PC-3 (cell line): Measurements from ENCODE around the gene INS. TPM values are rescaled to one million over a fixed set of nuclear protein-coding genes. Genes with fewer than 3 reads are reported as not detected.

Experiments
- ATAC-seq: fragments of 200-7000 bp; cut with Tn5 transposase; 2 replicates; pipeline ENCODE4 v1.9.1; 2020; ENCODE audit warnings: mild to moderate bottlenecking, moderate library complexity
- BruUV-seq: library from RNA; stranded (reverse); fragments of 400-500 nt; replicated peaks from 2 replicates; lab custom pipeline; 2021; lab: Mats Ljungman, UMichigan
- CTCF ChIA-PET: fragments of 300-600 bp; sonication (Branson Sonifier 250); formaldehyde crosslinking; loops from one replicate; lab custom pipeline; 2022; ENCODE audit warnings: antibody characterized with exemption; lab: Charles Lee
- POLR2A ChIA-PET: fragments of 300-600 bp; sonication (Branson Sonifier 250); formaldehyde crosslinking; loops from one replicate; lab custom pipeline; 2022; ENCODE audit warnings: antibody characterized with exemption; ENCODE audit not compliant: unreplicated experiment; lab: Charles Lee
- DNase-seq: peaks from one replicate; pipeline ENCODE4 v3.0.0-alpha.2; 2015
- H2AFZ ChIP-seq: fragments of 300-600 bp; sonication (generic); 2 replicates; pipeline ENCODE4 v1.6.0; 2016; ENCODE audit warnings: antibody characterized with exemption, low read length
- H3F3A ChIP-seq: fragments of 300-600 bp; sonication (generic); one replicate; pipeline ENCODE4 v1.6.0; 2017; ENCODE audit warnings: antibody characterized with exemption, low read length, control low read depth, mild to moderate bottlenecking; ENCODE audit not compliant: unreplicated experiment
- H3K27ac ChIP-seq: fragments of 300-600 bp; sonication (generic); 2 replicates; pipeline ENCODE4 v1.5.1; 2016; ENCODE audit warnings: mild to moderate bottlenecking, low read length
- H3K27me3 ChIP-seq: fragments of 300-600 bp; sonication (generic); 2 replicates; pipeline ENCODE4 v1.6.1; 2016; ENCODE audit warnings: low read length, mixed read lengths
- H3K36me3 ChIP-seq: fragments of 300-600 bp; sonication (generic); 2 replicates; pipeline ENCODE4 v1.6.1; 2016; ENCODE audit warnings: low read depth, mixed run types, low read length, mixed read lengths
- H3K4me1 ChIP-seq: fragments of 300-600 bp; sonication (generic); 2 replicates; pipeline ENCODE4 v1.5.1; 2016; ENCODE audit warnings: low read length; ENCODE audit not compliant: insufficient read depth
- H3K4me2 ChIP-seq: fragments of 300-600 bp; sonication (generic); 2 replicates; pipeline ENCODE4 v1.6.0; 2016; ENCODE audit warnings: low read length
- H3K4me3 ChIP-seq: fragments of 300-600 bp; sonication (generic); 2 replicates; pipeline ENCODE4 v1.5.1; 2016; ENCODE audit warnings: mild to moderate bottlenecking, low read length, mixed read lengths
- H3K79me2 ChIP-seq: fragments of 300-600 bp; sonication (generic); 2 replicates; pipeline ENCODE4 v1.6.1; 2017; ENCODE audit warnings: low read length, mixed read lengths
- H3K9ac ChIP-seq: fragments of 300-600 bp; sonication (generic); 2 replicates; pipeline ENCODE4 v1.6.0; 2016; ENCODE audit warnings: mild to moderate bottlenecking, low read length
- H3K9me2 ChIP-seq: fragments of 300-600 bp; sonication (generic); replicated peaks from 2 replicates; pipeline ENCODE4 v1.6.1; 2016; ENCODE audit warnings: mixed run types, low read length, mixed read lengths
- H3K9me3 ChIP-seq: fragments of 300-600 bp; sonication (generic); 2 replicates; pipeline ENCODE4 v1.6.1; 2016; ENCODE audit warnings: low read length, mixed read lengths
- H4K20me1 ChIP-seq: fragments of 300-600 bp; sonication (generic); 2 replicates; pipeline ENCODE4 v1.6.1; 2016; ENCODE audit warnings: low read length, mixed read lengths
- EZH2 ChIP-seq: fragments of 300-600 bp; sonication (generic); IDR thresholded peaks from one replicate; pipeline ENCODE4 v1.6.1; 2017; ENCODE audit warnings: antibody characterized with exemption, mild to moderate bottlenecking, low read length; ENCODE audit not compliant: unreplicated experiment
- EZH2phosphoT487 ChIP-seq: fragments of 300-600 bp; sonication (generic); IDR thresholded peaks from 2 replicates; pipeline ENCODE4 v1.6.1; 2018; ENCODE audit warnings: mild to moderate bottlenecking, antibody characterized with exemption, low read length, borderline replicate concordance
- intact Hi-C: fragments of 100-400 bp; cut with micrococcal nuclease; formaldehyde crosslinking; loops from 2 replicates; pipeline ENCODE4 v1.9.0; 2023
- total RNA-seq: library from RNA; depleted of rRNA; stranded (reverse); fragments of >200 nt; gene quantifications from 2 replicates; pipeline ENCODE4 v1.2.3, GENCODE V29; 2014
- TF ChIP-seq, protein P1 (sequence below): fragments of 300-600 bp; sonication (generic); conservative IDR thresholded peaks from 2 replicates; pipeline ENCODE4 v1.5.1; 2017; ENCODE audit warnings: antibody characterized with exemption, low read depth, mild to moderate bottlenecking, low read length

The INS gene
- total RNA-seq, 1 experiment from 2014 or later: not detected

DNA sequence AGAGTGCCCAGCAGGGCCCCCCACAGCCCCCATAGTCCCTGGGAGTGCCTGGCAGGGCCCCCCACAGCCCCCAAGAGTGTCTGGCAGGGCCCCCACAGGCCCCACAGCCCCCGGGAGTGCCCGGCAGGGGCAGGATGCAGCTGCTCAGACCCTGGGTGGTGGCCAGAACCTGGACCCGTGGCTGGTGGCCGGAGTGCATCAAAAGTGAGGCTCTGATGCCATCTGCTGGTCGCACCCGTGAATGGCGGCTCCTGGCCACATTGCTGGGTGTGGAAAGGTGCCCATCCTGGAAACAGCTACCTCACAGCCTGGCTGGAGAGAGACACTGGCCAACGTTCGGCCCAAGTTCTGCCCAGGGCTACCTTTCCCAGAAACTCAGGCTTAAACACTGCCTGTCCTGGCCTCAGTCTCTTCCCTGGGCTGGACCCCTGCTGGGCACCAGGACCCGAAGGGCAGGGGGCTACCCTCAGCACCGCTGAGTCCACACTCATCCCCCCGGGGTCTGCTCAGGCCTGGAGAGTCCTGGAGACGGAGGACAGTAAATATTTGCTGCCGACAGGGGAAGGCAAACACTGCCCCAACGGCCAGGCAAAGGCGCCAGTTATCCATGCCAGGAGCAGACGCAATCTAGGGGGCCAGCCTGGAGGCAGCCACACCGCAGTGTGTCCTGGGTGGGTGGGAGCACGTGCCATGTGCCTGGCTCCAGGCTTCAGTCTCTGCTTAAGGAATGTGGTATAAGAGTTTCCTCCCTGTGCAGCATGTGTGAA, 4.4 kb downstream of the INS start:
- ChIA-PET POLR2A (interaction anchor here (0.5 to 0.6 kb wide), 2 partner anchors 324 to 599 kb away, joined by 3 to 5 read pairs; no protein-coding TSS in a partner anchor), CTCF (interaction anchor here (0.6 to 1.7 kb wide), 9 partner anchors 17 to 610 kb away, joined by 3 to 20 read pairs (median 4); no protein-coding TSS in a partner anchor)
- Histone ChIP-seq H3K4me2 (peak overlapping the region; percentile 40; the same call in 1 of the 2 replicates), H3K27ac (no peak overlapping the region), H2AFZ (0 out of 2 replicates have a peak overlapping the region, but pooled peaks have one; percentile 17), H3K27me3 (no peaks in the 10 kb centered on the region), H3K9ac (no peak overlapping the region), H3K4me3 (no peak overlapping the region), H3K36me3 (no peaks in the 10 kb centered on the region; the same call in 1 of the 2 replicates), H3K79me2 (no peaks in the 10 kb centered on the region), H3K9me2 (no peaks in the 10 kb centered on the region), H4K20me1 (no peaks in the 10 kb centered on the region), H3F3A (no peaks in the 10 kb centered on the region), H3K4me1 (peaks cover 3% of the 10 kb centered on the region; the same call in 1 of the 2 replicates), H3K9me3 (no peaks in the 10 kb centered on the region)
- TF ChIP-seq, protein P1, sequence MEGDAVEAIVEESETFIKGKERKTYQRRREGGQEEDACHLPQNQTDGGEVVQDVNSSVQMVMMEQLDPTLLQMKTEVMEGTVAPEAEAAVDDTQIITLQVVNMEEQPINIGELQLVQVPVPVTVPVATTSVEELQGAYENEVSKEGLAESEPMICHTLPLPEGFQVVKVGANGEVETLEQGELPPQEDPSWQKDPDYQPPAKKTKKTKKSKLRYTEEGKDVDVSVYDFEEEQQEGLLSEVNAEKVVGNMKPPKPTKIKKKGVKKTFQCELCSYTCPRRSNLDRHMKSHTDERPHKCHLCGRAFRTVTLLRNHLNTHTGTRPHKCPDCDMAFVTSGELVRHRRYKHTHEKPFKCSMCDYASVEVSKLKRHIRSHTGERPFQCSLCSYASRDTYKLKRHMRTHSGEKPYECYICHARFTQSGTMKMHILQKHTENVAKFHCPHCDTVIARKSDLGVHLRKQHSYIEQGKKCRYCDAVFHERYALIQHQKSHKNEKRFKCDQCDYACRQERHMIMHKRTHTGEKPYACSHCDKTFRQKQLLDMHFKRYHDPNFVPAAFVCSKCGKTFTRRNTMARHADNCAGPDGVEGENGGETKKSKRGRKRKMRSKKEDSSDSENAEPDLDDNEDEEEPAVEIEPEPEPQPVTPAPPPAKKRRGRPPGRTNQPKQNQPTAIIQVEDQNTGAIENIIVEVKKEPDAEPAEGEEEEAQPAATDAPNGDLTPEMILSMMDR: peak; percentile 83
- no peak for TF ChIP-seq EZH2
- ATAC-seq: peak; percentile 75
- DNase-seq: peak; percentile 83
- intact Hi-C loops: loop anchor here (2.0 to 10.0 kb wide), 2 partner anchors 322 to 504 kb away; partner anchors contain the start of genes SYT8 and TNNI2
- BruUV-seq: no TSS peak

DNA sequence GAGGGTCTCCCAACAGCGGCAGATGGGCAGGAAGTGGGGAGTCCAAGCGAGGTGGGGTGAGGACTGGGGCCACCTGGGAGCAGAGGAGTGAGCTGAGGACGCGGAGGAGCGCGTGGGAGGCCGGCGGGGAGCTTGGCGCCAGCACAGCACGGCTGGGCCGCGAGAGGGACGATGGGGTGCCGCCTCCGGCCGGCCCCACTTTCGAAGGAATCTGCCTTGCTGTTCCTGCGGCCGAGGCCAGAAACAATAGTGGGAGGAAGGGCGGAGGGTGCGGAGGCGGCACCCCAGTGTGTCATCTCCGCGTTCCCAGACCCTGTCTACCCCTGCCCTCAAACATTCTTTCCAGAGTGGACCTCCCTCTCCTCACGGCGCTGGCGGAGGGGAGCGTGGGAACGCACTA, 5.5 kb downstream of the INS start:
- no peak overlapping the region for H3K9ac ChIP-seq
- no peaks in the 10 kb centered on the region for H3F3A ChIP-seq
- CTCF ChIA-PET: interaction anchor here (0.6 to 1.7 kb wide), 5 partner anchors 16 to 609 kb away, joined by 3 to 10 read pairs (median 5); no protein-coding TSS in a partner anchor
- H3K4me1 ChIP-seq: peaks cover 4% of the 10 kb centered on the region; the same call in 1 of the 2 replicates
- intact Hi-C loops: loop anchor here (10.0 kb wide), 1 partner anchor 321 kb away; the partner anchor contains the start of genes SYT8 and TNNI2
- H3K27me3 ChIP-seq: no peaks in the 10 kb centered on the region
- POLR2A ChIA-PET: interaction anchor here (0.5 kb wide), 1 partner anchor 598 kb away, joined by 3 read pairs; no protein-coding TSS in a partner anchor
- H3K9me3 ChIP-seq: no peaks in the 10 kb centered on the region
- DNase-seq (no peak), ATAC-seq (no peak)
- no peak overlapping the region for H2AFZ ChIP-seq
- no TSS peak for BruUV-seq
- no peak overlapping the region for H3K27ac ChIP-seq
- no peaks in the 10 kb centered on the region for H3K9me2 ChIP-seq
- H4K20me1 ChIP-seq: no peaks in the 10 kb centered on the region
- TF ChIP-seq EZH2phosphoT487: no peak
- TF ChIP-seq, protein P1: no peak
- no peak for TF ChIP-seq EZH2
- H3K4me2 ChIP-seq: no peak overlapping the region
- no peak overlapping the region for H3K4me3 ChIP-seq
- no peaks in the 10 kb centered on the region for H3K79me2 ChIP-seq
- no peaks in the 10 kb centered on the region; the same call in 1 of the 2 replicates for H3K36me3 ChIP-seq
